ENCODE measurements around the gene R3HDM2.

R3HDM2 gene

DNA sequence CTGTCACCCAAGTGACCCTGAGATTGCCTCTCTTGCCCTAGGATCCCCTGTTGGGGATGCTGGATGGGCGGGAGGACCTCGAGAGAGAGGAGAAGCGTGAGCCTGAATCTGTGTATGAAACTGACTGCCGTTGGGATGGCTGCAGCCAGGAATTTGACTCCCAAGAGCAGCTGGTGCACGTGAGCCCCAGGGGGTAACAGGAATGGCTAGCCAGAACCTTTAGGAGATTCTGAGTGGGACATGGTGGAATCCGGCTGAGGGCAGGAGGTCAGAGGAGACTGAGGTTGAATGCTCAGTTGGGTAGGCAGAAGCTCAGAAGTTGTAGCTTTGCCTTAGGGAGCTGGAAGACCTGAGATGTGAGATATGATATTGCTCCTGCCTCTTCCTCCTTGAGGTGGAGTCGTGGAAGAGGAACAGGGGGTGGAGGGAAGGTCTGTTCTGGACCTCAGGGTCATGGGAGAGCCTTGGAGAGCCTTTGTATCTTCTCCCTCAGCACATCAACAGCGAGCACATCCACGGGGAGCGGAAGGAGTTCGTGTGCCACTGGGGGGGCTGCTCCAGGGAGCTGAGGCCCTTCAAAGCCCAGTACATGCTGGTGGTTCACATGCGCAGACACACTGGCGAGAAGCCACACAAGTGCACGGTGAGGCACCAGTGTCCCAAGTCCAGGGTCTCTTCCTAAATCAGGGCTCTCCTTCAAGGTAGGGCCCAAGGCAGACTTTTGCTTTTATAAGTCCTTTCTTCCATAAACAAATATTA lies 35.1 kb upstream of the R3HDM2 start:
- DNase-seq: no peak

DNA sequence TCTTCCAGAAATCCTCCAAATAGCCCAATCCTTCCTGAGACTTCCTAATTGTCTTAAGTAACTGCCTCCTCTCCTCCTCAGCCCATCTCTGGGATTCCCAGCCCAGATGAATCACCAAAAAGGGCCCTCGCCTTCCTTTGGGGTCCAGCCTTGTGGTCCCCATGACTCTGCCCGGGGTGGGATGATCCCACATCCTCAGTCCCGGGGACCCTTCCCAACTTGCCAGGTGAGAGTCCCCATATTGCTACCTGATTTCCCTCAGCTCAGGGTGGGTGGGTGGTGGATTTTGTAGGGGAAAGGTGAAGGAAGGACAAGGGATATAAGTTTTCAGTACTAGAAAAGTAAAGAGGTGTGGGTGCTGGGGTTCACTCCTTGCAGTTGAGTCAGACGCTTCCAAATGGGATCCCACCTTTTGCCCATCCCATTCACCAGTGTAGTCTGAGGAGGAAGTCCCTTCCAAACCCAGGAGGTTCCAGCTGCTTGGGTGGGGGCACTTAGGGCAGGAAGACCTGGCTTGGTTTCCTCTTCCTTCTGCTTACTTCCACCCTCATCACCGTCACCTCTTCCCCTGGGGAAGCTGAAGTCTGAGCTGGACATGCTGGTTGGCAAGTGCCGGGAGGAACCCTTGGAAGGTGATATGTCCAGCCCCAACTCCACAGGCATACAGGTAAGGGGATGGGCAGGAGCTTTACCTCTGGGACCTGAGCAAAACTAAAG lies 34.3 kb upstream of the R3HDM2 start:
- no peak for DNase-seq

- no peak for DNase-seq
Observed at GRCh38 chr12:57464569-57464968, 33.7 kb upstream of the R3HDM2 start.

- DNase-seq: no peak
Observed at GRCh38 chr12:57462912-57463253, 32.0 kb upstream of the R3HDM2 start.

DNA sequence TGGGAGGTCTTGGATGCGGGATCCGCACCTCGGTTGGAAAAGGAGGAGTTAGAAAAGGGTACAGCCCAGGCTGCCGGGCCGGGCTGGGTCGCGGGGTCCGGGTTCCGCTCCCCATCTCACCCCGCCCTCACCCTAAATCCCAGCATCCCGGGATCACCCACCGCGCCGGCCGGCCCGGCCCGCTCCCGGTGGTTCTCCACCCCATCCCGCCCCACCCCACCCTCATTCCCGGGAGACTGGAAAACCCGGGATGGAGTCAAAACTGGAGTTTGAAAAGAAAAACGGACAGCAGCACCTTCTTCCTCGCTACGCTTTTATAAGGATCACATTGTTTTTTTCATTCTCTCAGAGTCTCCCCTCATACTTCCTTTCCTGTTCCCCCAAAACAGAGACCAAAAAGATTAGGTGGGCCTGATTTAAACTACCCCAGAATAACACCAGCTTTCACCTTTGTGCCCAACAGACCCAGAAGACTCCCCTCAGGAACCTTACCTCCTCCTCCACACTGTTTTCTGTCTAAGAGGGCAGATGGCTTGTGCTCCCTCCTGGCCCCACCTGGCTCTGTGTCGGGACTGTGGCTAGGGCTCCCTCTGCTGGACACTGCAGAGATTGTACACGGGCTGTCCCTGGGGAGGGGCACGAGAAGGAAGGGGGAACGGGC lies 31.5 kb upstream of the R3HDM2 start:
- DNase-seq: peak; percentile 92

DNA sequence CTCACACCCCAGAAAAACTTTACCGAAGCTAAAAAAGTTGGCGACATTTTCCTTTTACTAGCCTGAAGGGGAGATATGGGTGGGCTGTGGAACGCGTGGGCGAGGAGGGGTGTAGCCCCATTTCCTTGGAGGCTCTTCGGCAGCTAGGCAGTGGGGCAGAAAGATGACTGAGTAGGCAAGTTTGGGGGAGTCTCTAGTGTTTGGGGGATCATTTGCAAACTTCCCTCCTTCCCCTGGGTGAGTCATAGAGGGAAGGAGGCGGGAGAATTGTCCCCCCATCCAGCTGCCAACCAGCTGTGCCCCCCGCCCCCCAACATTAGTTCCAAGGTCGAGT lies 31.0 kb upstream of the R3HDM2 start:
- DNase-seq: no peak

- peak; percentile 37 for DNase-seq
Observed at GRCh38 chr12:57461276-57461916, 30.6 kb upstream of the R3HDM2 start.

DNA sequence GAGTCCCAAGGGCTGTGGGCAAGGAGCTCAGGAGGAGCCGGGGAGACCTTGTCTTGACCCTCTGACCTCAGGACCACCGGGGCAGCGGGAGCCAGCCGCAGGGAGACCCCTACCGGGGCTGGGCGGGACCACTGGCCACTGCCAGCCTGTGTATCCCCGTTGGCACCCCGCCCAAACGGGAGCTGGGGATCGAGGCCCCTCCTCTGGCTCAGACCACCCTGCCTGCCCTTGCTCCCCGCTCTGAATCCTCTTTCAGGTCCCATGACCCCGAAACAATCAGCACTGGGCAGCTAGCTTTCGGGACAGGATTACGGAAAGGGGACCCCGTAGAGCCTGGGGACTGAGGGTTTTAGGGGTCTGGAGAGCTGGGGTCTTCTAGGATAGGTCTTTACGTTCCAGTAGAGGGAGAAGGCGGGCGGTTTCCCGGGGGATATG lies 30.0 kb upstream of the R3HDM2 start:
- no peak for DNase-seq

DNA sequence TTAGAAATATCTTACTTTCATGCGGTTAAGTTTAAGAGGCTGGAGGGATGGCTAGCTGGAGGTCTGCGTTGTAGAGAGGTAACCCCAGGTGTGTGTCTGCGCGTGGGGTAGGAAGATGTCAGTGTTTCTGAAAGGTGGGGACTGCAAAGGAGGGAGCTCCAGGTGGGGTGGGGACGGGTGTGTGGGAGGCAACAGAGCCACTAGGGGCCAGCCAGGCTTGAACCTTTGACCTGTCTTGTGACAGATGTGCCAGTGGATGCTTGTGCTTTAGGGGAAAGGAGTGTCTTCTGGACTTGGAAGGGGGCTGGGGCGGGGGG lies 29.6 kb upstream of the R3HDM2 start:
- no peak for DNase-seq

GRCh38 chr12:57459750-57460467 lies 29.1 kb upstream of the R3HDM2 start, which contains the start of gene GLI1:
GLI1 (plus strand) TSS chr12:57459785; CDS start chr12:57463692, 3,907 bp downstream.
- no peak for DNase-seq

- peak; percentile 96 for DNase-seq
Observed at GRCh38 chr12:57459055-57459749, 28.4 kb upstream of the R3HDM2 start.

DNA sequence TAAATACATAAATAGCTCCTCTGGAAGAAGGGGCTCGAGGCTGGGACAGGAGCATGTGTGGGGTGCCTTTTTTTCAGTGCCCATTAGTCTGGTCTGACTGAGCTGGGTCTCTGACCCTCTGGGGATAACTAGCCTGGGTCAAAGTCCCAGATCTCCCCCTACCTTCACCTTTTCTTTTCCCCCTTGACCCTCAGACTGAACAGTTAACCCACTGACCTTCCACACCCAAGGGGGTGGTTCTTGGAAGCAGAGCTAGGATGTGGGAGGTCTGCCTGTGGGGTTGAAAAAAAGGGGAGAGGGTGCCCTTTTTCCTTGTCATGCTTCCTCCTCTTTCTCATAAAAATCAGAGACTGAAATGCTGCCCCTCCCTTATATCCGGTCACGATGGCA lies 27.8 kb upstream of the R3HDM2 start:
- DNase-seq: no peak

DNA sequence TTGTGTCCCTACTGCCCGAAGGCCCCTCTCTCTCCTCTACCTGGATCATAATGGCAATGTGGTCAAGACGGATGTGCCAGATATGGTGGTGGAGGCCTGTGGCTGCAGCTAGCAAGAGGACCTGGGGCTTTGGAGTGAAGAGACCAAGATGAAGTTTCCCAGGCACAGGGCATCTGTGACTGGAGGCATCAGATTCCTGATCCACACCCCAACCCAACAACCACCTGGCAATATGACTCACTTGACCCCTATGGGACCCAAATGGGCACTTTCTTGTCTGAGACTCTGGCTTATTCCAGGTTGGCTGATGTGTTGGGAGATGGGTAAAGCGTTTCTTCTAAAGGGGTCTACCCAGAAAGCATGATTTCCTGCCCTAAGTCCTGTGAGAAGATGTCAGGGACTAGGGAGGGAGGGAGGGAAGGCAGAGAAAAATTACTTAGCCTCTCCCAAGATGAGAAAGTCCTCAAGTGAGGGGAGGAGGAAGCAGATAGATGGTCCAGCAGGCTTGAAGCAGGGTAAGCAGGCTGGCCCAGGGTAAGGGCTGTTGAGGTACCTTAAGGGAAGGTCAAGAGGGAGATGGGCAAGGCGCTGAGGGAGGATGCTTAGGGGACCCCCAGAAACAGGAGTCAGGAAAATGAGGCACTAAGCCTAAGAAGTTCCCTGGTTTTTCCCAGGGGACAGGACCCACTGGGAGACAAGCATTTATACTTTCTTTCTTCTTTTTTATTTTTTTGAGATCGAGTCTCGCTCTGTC lies 26.1 kb upstream of the R3HDM2 start:
- DNase-seq: no peak

- DNase-seq: peak; percentile 67
Observed at GRCh38 chr12:57456145-57456700, 25.4 kb upstream of the R3HDM2 start.

GRCh38 chr12:57455374-57456144 lies 24.7 kb upstream of the R3HDM2 start:
- DNase-seq: no peak

GRCh38 chr12:57454566-57455373 lies 23.9 kb upstream of the R3HDM2 start, which contains the start of gene INHBE:
INHBE (plus strand) TSS chr12:57455307; CDS start chr12:57455537, 230 bp downstream.
- DNase-seq: no peak

- no peak for DNase-seq
Observed at GRCh38 chr12:57454213-57454565, 23.3 kb upstream of the R3HDM2 start.

DNA sequence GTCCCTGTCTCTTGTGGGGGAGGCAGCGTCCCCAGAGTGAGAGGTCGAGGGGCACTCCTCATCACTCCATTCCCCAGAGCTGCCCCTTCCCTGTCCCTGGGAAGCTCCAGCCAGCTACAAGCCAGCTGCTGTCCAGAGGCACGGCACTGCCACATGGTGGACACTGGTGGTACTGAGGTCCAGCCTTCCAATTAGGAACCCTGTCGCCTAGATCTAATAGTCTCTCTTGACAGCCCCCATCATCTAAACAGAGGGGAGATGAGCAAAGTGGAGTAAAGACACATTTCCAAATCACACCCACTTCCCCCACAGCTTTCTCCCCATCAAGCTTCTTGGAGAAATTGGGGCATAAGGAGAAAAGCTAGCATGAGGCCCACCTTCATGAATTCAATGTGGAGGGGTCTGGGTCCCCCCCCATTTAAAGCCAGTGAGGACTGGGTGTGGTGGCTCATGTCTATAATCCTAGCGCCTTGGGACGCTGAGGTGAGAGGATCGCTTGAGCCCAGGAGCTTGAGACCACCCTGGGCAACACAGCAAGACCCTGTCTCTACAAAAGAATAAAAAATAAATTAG lies 22.2 kb upstream of the R3HDM2 start:
- DNase-seq: peak; percentile 52
